Left cardiac atrium (tissue), 4 donors: ENCODE results near the gene MAGEA4. TPM values are rescaled to one million over a fixed set of nuclear protein-coding genes. Genes with fewer than 3 reads are reported as not detected.

Experiments used
- ATAC-seq, 2 donors: fragments of 200-7000 bp; cut with Tn5 transposase; one replicate each; pipeline ENCODE4 v1.9.1; 2020; ENCODE audit warnings: mild to moderate bottlenecking in 2 of 2, moderate library complexity in 2 of 2
- DNase-seq: peaks from one replicate; pipeline ENCODE4 v3.0.0-alpha.2; 2020
- intact Hi-C, 2 donors: fragments of 100-400 bp; cut with DNase I; formaldehyde crosslinking; loops; one replicate each; pipeline versions ENCODE4 v1.14.1 to v1.15.1; 2022 to 2023
- microRNA-seq, 2 donors: library from miRNA; unstranded; fragments of <30 nt; microRNA quantifications; one replicate each; pipeline ENCODE4 v1.2.0, GENCODE V29; 2020
- total RNA-seq, 2 donors: library from RNA; stranded (reverse); fragmentation: NEBNext Ultra II Directional; extraction: Animal tissue kit (Norgen Biotek cat#: 25700); gene quantifications; one replicate each; pipeline ENCODE4 v1.2.1, GENCODE V29; 2021
- donor health status: DM: no; HTN: yes; CAD: no.
- donor health status: DM: no; HTN: yes; CAD: no; lungs with severe emphysema.
- donor health status: DM: yes; HTN: yes; CAD: no.
- donor health status: Dilated cardiomyopathy.

MAGEA4 gene
- total RNA-seq, 2 donors from 2014 or later, result not detected

- DNase-seq, result no peak
- intact Hi-C loops, result no loop called here
- no peak for ATAC-seq
These were observed 9.2 kb downstream of the MAGEA4 start for GRCh38 chrX:151921866-151922265.

DNA sequence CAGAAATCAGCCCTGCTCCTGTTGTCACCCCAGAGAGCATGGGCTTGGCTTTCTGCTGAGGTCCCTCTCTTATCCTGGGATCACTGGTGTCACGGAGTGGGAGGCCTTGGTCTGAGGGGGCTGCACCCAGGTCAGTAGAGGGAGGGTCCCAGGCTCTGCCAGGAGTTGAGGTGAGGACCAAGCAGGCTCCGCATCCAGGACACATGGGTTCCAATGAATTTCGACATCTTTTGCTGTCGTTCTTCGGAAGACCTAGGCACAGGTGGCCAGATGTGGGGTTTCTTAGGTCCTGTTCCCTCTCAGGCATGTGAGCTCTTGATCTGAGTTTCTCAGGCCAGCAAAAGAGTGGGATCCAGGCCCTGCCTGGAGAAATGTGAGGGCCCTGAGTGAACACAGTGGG is 10.0 kb downstream of the MAGEA4 start:
- DNase-seq (no peak), ATAC-seq (no peak)

GRCh38 chrX:151923648-151924047 is 11.0 kb downstream of the MAGEA4 start:
- DNase-seq (no peak), ATAC-seq (no peak)
- intact Hi-C loops, result no loop called here

More for the DNA sequence above, 10.0 kb downstream of the MAGEA4 start:
- intact Hi-C loops, result no loop called here

GRCh38 chrX:151929126-151929525 is 16.4 kb downstream of the MAGEA4 start:
- no peak for ATAC-seq
- intact Hi-C loops, result no loop called here
- DNase-seq, result no peak

- no peak for ATAC-seq
- DNase-seq, result no peak
- intact Hi-C loops, result no loop called here
These were observed 22.7 kb downstream of the MAGEA4 start for GRCh38 chrX:151935358-151935757.

GRCh38 chrX:151938172-151938571 is 25.5 kb downstream of the MAGEA4 start:
- intact Hi-C loops, result no loop called here
- ATAC-seq, result no peak
- DNase-seq, result no peak

DNA sequence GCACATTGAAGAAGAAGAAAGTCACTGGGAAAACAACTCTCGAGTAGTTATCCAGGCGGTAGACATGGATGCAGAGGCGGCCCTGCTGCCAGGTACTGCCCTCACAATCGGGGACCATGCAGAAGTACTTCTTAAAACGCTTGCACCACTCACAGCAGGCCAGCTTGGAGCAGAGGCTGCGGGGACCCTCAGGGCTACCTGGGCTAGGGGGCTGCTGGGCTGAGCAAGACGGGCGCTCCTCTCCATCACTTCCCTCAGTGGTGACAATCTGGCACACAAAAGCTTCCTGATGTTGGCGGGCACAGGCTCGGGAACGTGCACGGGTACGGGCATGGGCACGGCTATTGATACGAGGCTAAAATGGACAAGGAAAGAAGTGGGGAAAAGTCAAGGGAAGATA is 42.0 kb downstream of the MAGEA4 start:
- DNase-seq, result no peak
- intact Hi-C loops, result no loop called here
- ATAC-seq, result no peak

GRCh38 chrX:151958101-151958500 is 45.4 kb downstream of the MAGEA4 start:
- intact Hi-C loops, result no loop called here
- ATAC-seq (no peak), DNase-seq (no peak)

GRCh38 chrX:151962034-151962433 is 49.3 kb downstream of the MAGEA4 start:
- intact Hi-C loops, result no loop called here
- ATAC-seq, result no peak

GRCh38 chrX:151966236-151966635 is 53.5 kb downstream of the MAGEA4 start:
- DNase-seq (no peak), ATAC-seq (no peak)
- intact Hi-C loops, result no loop called here

More at GRCh38 chrX:151962034-151962433, 49.3 kb downstream of the MAGEA4 start:
- no peak for DNase-seq

- ATAC-seq (no peak), DNase-seq (no peak)
- intact Hi-C loops, result no loop called here
These were observed 57.3 kb downstream of the MAGEA4 start for GRCh38 chrX:151970027-151970426.

- intact Hi-C loops, result no loop called here
- DNase-seq, result peak; percentile 75
- peak; percentile 49 to 82 for ATAC-seq
These were observed 58.0 kb downstream of the MAGEA4 start for GRCh38 chrX:151970661-151971060.

DNA sequence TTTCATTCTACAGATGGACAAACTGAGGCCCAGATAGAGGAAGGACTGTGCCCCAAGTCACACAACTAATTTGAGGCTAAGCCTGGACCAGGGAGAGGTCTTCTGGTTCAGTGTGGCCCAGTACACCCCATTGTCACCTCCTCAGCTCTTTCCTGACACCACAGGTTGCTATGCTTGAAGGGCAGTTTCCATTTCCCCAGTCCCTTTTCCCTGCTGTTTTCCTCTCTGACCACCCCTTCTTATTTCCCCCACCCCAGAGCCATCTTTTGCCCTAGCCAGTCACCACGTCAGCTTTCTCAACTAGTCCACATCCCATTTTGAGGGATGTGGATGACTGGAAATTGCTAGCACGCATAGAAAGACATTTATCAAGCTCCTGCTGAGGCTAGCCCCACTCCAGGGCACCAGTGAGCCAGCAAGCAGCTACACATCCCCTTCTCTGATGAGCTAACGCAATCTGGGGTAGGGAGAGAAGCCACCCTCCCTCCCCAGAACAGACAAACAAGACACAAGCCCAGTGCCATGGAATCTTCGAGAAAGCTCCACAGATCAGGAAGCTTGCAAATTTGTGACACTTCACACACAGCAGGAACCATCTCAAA is 60.5 kb downstream of the MAGEA4 start:
- intact Hi-C loops, result no loop called here
- no peak for ATAC-seq
- no peak for DNase-seq

DNA sequence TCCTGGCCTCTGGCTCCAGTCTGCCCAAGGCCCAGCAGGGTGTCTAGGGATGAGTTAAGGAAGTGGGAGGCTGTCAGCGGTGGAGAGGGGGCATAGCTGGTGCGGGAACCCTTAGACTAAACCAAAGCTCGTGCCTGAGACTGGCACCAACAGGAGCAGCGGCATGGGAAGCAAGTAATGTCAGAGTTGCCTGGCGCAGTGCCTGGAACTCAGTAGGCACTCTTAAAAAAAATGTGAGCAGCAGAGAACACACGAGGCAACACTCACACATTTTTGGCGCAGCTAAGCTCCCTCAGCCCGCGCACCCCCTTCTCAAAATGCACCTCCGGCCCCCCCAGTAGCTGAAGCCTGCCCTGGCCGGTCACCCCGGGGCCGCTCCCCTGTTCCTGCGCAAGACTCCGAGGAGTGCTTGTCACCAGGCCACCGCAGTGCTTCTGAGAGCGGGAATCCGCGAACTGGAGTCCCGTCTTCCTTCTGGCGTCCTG is 61.2 kb downstream of the MAGEA4 start:
- intact Hi-C loops, result no loop called here
- DNase-seq (peak; percentile 33), ATAC-seq (peak; percentile 18 to 23)

Small RNA genes lying within 50 kb of the gene (microRNA-seq; reads per million reads assigned to microRNA genes)
- gene MIR224 (552 to 785 reads per million in 2 donors), gene MIR452 (485 to 775 reads per million in 2 donors)

Other genes starting within 250 kb of the MAGEA4 start
- gene PRRG3, start 217.4 kb upstream of the MAGEA4 start, total RNA-seq, result 1 to 10 TPM in 1 of 2 donors, under 1 TPM in 1; 0.18 to 1.1 TPM
- gene FATE1, start 196.9 kb upstream of the MAGEA4 start, total RNA-seq, result not detected
- not detected for gene CNGA2, start 178.1 kb upstream of the MAGEA4 start, total RNA-seq
- gene GABRE, start 61.8 kb downstream of the MAGEA4 start, total RNA-seq, result 10 to 100 TPM; 14.7 to 20.8 TPM
- not detected for gene MAGEA10, start 225.7 kb downstream of the MAGEA4 start, total RNA-seq